Measurements from ENCODE around the gene SLC26A1.

GRCh38 chr4:968221-968620 is 25.0 kb downstream of the SLC26A1 start:
- TF ChIP-seq POLR2A (IDR thresholded peaks at IDR 0.05), result no peak
- no peak for TF ChIP-seq CTCF (IDR thresholded peaks at IDR 0.05)
